KG1 (cell line): ENCODE measurements around the gene KCTD7.
A peak's percentile ranks its signal among the peaks of the same experiment; 100 is the strongest.
"Not testable (repeated sequence)": the region's sequence is repeated elsewhere in the genome, so short reads cannot be mapped to it uniquely, and the experiment has no call there.

Experiments used
- DNase-seq: peaks from one replicate; lab custom pipeline; 2025; lab: John Stamatoyannopoulos, UW

KCTD7 gene

DNA sequence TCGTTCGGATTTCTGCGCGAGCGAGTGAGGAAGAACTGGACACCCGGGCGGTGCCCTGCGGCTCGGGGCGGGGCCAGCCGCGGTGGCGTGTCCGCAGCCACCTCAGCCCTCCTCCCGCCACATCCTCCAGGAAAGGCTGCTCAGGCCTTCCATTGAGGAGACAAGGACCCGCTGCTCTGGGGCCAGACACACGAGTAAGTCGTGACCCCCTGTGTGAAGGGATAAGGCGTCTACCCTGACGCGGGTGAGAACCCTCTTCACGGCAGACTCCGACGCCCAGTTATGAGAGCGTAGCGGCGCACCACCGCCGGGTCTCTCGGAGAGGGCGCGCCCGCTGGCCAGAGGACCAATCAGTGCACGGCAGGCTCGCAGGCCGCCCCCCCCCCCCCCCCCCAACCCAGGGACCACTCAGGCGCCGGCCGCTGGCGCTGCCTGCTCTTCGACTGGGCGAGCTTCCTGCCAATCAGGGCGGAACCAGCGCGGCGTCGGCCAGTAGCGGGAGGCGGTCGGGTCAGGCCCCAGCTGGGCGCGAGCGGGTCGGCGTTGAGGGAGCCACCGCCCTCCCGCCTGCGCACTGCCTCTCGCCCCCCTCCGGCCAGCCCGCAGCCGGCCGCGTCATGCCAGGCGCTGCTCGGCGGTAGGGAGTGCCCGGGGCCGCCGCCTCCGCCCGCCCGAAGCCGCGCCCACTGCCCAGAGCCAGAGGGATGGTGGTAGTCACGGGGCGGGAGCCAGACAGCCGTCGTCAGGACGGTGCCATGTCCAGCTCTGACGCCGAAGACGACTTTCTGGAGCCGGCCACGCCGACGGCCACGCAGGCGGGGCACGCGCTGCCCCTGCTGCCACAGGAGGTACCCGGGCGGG is at the start of gene KCTD7:
KCTD7 (plus strand) TSS at position 521 of the 861 bp plus-strand sequence; CDS start at position 705, 184 bp downstream.
- peak; percentile 84 for DNase-seq

DNA sequence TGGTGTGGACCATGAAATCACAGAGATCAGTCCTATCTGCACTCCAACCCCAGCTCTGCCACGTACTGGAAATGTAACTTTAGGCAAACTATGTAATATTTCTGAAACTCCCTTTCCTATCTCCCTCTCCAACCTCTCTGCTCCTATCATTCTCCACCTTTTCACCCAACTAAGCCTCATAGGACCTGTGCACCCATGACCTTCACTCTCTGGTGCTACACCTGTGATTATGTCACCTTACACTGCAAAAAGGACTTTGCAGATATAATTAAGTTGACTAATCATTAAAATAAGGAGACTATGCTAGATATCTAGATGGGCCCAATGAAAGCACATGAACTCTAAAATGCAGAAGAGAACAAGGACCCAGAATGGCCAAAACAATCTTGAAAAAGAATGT is 48.3 kb upstream of the KCTD7 start:
- DNase-seq: not testable (repeated sequence)

DNA sequence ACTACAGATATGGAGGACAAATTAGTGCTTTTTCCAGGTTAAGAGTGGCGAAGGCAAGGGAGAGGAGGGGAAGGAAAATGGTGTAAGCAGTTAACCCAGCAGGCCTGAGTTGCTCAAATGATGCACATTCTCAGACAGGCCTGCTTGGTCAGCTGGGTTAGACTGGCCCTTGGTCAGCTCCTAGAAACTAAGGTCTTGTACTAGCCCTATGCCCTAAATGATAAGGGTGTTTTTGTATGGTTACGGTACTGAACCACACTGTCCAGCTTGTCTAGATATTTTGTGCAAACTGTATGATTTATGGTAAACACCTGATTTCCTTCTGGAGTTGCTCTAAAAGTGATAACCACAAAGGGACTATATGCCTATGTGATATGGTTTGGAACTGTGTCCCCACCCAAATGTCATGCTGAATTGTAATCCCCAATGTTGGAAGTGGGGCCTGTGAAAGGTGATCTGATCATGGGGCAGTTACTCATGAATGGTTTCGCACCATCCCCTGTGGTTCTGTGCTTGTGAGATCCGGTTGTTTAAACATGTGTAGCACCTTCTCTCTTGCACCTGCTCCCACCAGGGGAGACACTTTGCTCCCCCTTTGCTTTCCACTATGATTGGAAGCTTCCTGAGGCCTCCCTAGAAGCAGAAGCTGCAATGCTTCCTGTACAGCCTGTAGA is 45.7 kb upstream of the KCTD7 start:
- not testable (repeated sequence) for DNase-seq

DNA sequence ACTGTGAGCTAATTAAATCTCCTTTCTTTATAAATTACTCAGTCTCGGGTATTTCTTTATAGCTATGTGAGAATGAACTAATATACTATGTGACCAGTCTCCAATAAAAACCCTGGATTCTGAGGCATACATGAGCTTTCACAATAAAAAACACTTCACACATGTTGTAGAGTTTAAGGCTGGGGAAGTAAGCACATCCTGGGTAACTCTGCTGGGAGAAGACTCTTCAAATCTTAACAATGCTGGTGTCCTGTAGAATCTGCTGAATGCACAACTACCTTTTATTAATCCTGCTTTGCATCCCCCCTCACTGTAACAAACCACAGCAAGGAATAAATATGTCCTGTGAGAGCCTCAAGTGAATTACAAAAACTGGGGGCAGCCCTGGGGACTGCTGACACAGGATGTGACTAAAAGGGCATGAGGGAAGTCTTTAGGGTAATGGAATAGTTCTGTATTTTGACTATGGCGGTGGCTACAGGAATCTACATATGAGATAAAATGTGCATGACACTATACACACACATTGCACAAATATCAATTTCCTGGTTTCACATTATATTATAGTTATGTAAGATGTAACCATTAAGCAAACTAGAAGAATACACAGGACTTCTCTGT is 45.1 kb upstream of the KCTD7 start:
- no peak for DNase-seq

DNA sequence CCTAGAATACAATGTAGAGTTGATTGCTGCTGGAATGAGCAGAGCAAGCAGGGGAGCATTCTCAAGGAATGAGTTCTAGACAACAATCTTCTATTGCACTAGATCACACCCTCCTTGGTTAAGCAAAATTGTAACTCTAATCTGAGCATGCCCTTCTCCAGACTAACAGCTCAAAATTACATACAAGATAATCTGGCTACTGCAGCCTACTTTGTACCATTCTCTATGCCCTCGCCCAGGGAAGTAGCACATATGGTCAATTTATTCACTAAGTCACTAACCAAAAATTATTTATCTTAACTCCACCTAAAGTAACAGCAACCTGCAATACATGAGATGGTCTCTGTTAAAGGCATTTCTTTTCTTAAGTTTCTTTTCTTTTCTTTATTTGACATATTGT is 42.5 kb upstream of the KCTD7 start:
- no peak for DNase-seq

DNA sequence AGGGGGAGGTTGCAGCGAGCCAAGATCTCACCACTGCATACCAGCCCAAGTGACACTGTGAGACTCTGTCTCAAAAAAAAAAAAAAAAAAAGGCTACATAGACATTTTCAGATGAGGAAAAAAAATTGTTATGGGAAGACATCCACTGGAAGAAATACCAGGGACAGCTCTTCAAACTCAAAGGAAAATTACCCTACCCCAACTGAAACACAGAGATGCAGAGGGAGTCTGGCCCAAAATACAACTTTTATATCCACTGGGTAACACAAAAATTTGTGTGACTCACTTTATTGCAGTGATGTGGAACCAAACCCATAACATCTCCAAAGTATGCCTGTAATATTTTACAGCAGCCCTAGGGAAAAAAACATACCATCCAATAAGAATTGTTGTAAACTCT is 40.5 kb upstream of the KCTD7 start:
- not testable (repeated sequence) for DNase-seq

DNA sequence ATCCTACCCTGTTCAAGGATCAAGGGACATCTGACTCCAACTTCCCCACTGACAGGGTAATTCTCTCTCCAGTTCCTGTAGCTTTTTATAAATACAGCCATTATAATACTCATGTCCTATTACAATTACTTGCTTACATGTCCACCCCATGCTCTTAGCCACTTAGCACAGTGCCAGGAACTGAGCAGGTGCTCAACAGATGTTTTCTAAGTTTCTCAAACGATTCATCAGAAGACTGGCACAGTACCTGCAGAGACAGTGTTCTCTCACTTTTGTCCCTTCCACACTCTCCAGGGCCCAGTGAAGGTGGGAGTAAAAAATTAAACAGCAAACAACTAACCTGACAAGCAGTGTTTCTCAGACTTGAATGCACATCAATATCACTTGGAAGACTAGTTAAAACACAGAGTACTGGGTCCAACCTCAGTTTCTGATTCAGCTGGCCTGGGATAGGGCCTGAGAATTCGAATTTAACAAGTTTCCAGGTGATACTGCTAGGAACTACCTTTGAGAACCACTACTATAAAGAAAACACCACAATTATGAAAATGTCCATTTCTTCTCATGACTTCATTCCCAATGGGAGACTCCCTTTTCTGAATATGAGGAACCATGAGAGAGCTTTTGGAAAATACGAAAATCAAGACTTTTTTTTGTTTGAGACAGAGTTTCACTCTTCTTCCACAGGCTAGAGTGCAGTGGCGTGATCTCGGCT is 39.7 kb upstream of the KCTD7 start:
- not testable (repeated sequence) for DNase-seq

DNA sequence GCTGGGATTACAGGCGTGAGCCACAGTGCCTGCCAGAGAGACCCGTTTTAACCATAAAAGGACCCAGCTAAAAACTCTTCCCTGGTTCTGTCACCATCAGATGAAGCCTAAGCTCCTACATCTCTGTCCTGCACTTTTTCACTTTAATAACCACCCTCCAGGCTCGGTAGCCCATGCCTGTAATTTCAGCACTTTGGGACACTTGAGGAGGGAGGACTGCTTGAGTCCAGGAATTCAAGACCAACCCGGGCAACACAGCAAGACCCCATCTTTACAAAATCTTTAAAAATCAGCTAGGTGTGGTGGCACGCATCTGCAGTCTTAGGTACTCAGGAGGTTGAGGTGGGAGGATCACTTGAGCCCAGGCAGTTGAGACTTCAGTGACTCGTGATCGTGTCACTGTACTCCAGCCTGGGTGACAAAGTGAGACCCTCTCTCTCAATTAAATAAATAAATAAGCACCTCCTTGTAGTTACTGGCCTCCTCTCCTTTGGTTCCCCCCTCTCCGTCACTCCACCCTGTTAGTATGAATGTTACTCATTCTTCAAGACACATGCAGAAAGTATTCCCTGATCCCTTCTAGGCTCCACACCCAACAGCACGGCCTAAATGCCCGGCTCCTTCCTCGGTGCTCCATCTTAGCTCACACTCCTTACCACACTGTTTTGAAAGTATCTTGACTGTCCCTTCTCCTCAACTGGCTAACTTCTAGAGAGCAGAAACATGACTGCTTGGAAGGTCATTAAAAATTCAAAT is 38.2 kb upstream of the KCTD7 start:
- DNase-seq: not testable (repeated sequence)

DNA sequence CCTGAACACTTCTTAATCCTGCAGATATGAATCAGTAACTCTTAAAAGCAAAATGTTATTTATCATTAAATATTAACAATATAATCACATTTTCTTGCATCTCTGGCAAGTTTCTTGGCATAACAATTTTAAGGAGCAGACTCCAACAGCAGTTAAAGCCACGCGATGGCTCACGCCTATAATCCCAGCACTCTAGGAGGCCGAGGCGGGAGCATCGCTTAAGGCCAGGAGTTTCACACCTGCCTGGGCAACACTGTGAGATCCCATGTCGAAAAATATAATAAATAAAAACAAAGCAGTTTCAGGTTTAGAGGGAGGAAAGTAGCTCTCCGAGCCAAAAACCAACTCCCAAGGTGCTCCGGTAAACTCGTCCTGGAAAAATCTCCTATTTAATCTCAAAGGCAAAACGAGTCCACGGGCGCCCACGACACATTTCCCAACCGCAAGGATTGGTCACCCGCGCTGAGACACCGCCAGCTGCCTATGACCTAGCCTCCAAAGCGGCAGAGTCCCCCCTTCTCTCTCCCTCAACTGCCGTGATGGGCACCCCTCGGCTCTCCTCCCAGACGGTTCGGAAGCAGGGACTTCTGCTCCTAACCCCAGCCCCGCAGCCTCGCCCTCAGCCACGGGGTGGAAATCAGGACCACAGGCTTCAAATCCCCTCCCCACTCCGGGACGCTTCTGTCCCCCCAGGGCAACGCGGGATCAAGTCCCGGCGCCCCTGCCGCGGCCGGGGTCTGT is 37.5 kb upstream of the KCTD7 start:
- DNase-seq: not testable (repeated sequence)

DNA sequence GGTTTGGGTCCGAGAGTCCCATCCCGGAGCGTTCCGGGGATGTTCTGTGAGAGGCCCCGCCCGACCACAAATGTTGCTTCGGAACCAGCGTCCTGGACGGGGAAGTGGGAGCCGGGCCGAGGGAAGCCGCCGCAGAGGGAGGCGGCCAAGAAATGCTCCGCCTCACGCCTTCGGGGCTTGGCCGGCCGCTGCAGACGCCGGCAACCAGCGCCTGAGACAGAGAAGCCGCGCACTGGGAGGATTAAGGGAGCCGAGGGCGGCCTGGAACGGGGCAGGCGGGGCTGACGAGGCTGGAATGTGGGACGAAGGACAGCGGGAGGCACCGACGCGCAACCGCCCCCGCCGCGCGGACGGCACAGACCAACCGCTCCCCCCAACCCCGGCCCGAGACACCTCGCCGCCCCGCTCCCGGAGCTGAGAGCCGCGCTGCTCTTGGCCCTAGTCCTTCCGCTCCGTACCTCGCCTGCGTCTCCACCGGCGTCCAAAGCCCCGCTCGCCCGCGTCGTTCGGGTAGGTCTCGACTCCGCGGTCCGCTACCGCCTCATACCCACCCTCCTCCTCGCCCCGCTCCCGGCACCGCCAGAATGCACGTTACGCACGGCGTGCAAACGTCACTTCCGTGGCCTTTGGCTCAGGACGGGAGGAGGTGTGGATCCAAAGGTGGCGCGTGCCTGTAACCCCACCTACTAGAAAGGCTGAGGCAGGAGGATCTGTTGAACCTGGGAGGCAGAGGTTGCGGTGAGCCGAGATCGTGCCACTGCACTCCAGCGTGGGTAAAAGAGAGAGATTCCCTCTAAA is 36.7 kb upstream of the KCTD7 start:
- DNase-seq: peak; percentile 64

DNA sequence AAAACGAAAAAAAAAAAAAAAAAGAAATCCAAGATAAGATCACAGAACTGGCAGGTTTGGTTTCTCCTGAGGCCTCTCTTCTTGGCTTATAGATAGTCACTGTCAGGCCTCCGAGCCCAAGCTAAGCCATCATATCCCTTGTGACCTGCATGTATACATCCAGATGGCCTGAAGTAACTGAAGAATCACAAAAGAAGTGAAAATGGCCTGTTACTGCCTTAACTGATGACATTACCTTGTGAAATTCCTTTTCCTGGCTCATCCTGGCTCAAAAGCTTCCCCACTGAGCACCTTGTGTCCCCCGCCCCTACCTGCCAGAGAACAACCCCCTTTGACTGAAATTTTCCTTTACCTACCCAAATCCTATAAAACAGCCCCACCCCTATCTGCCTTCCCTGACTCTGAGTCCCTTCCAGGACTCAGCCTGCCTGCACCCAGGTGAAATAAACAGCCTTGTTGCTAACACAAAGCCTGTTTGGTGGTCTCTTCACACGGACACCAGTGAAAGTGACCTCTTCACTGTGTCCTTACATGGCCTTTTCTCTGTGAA is 36.0 kb upstream of the KCTD7 start:
- not testable (repeated sequence) for DNase-seq

DNA sequence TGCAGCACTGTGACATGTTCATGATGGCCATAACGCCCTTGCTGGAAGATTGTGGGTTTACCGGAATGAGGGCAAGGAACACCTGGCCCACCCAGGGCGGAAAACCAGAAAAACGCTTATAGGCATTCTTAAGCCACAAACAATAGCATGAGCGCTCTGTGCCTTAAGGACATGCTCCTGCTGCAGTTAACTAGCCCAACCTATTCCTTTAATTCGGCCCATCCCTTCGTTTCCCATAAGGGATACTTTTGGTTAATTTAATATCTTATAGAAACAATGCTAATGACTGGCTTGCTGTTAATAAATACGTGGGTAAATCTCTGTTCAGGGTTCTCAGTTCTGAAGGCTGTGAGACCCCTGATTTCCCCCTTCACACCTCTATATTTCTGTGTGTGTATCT is 34.6 kb upstream of the KCTD7 start:
- not testable (repeated sequence) for DNase-seq

DNA sequence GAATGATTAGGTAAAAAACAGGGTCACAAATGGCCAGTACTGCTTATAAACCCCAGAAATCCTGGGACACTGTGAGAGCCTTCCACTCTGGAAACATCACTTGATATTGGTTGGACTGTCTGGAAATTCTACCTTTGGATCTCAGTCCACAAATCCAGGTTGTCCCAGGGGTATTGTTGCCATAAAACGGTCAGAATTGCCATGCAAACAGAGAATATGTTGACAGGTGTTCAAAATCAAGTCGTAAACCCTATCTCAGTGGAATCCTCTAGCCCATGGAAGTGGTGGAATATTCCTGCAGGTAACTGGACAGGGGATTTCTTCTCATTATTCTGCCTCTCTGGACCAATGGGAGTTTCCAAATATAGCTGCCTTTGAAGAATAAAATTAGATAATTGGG is 31.2 kb upstream of the KCTD7 start:
- no peak for DNase-seq

DNA sequence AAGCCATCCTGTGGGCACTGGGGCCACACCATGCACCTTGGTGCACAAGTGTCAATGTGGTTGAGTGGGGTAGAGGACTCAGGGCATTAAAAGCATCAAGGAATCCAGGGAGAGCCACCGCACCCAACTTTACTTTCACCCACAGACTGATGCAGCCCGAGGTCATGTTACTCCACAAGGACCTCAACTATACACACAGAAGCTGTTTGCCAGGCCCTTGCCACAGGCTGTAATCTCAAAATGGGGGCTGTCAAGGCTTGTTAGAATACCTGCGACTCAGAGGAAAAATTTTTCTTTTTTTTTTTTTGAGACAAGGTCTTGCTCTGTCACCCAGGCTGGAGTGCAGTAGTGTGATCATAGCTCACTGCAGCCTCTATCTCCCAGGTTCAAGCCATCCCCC is 26.5 kb upstream of the KCTD7 start:
- no peak for DNase-seq

DNA sequence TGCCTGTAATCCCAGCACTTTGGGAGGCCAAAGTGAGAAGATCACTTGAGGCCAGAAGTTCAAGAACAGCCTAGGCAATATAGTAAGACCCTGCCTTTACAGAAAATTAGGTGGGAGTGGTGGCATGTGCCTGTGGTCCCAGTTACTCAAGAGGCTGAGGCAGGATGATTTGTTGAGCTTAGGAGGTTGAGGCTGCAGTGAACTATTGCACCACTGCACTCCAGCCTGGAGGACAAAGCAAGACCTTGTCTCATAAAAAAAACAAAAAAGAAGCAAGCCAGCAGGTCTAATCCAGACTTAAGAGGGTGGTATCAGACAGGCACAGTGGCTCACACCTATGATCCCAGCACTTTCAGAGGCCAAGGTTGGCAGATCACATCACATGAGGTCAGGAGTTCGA is 24.5 kb upstream of the KCTD7 start:
- DNase-seq: no peak

DNA sequence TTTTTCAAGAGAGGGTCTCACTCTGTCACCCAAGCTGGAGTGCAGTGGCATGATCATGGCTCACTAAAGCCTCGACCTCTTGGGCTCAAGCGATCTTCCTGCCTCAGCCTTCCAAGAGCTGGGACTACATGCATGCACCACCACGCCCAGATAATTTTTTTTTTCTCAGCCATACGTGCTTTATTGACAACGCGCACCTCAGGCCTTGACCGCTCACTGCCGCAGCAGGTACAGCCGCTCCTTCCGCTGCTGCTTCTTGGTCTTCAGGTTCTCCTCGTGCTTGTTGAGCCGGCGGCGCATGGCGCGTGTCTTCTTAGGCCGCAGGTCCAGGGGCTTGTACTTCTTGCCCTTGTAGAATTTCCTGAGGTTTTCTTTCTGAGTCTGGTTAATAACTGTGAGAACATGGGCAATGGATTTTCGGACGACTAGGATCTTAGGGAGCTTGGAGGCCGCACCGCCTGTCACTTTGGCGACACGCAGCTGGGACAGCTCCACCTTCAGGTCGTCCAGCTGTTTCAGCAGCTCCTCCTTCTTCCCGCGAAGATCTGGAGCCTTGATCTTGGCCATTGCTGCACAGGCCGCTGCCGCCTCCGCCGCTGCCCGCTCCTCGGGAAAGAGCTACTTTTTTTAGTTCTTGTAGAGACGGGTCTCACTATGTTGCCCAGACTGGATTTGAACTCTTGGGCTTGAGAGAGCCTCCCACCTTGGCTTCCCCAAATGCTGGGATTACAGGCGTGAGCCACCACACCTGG is 22.0 kb upstream of the KCTD7 start:
- DNase-seq: not testable (repeated sequence)

DNA sequence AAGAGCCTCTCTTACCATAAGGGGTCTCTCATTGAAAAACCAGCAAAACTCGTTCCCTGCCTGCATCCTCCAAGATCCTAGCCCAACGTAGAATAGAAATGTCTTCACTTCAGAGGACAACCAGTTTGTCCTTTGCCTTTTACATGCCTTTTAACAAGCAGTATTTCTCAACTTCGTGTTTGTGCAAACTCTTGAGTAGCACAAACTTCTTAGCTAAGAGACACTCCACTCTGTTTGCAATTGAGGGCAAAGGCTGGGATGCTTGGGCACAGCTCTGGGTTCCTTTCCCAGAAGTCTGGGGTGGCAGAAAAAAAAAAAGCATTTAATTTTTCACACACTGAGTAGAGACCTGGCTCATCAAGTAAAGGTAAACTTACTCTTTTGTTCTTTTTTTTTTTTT is 19.5 kb upstream of the KCTD7 start:
- DNase-seq: no peak

DNA sequence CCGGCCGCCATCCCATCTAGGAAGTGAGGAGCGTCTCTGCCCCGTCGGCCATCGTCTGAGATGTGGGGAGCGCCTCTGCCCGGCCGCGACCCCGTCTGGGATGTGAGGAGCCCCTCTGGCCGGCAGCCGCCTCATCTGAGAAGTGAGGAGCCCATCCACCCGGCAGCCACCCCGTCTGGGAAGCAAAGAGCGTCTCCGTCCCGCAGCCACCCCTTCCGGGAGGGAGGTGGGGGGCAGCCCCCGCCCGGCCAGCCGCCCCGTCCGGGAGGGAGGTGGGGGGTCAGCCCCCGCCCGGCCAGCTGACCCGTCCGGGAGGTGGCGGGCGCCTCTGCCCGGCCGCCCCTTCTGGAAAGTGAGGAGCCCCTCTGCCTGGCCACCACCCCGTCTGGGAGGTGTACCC is 14.1 kb upstream of the KCTD7 start:
- not testable (repeated sequence) for DNase-seq

DNA sequence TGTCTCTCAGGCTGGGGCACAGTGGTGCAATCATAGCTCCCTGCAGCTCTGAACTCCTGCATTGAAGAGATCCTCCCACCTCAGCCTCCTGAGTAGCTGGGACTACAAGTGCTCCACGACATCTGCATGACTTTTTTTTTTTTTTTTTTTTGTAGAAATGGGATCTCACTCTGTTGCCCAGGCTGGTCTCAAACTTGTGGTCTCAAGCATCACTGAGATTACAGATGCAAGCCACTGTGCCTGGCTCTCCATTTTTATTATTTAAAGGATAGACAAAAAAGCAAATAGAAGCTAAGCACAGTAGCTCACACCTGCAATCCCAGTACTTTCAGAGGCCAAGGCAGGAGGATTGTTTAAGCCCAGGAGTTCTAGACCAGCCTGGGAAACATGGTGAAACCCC is 13.0 kb upstream of the KCTD7 start:
- DNase-seq: no peak
